SK-N-SH (cell line): ENCODE measurements around the gene TMTC4. TPM values are rescaled to one million over a fixed set of nuclear protein-coding genes. Genes with fewer than 3 reads are reported as not detected.

ENCODE experiments used
- CTCF ChIA-PET: fragments of 300-600, 350-600 bp; formaldehyde crosslinking; extraction: SDS; loops from one replicate; lab custom pipeline; 2021; lab: Yijun Ruan, JAX
- POLR2A ChIA-PET: fragments of 350-600 bp; sonication (Branson Sonifier 250); formaldehyde crosslinking; extraction: SDS; loops from one replicate; lab custom pipeline; 2020; ENCODE audit warnings: antibody characterized with exemption, inconsistent platforms; lab: Yijun Ruan, JAX
- DNase-seq: peaks from one replicate; pipeline ENCODE4 v3.0.0; 2012
- H2AFZ ChIP-seq: fragments of 200-600 bp; sonication (generic); 2 replicates; pipeline ENCODE4 v1.8.1; 2016; ENCODE audit warnings: antibody characterized with exemption, mild to moderate bottlenecking, low read depth
- H3F3A ChIP-seq: fragments of 200-600 bp; sonication (generic); replicated peaks from 2 replicates; pipeline ENCODE3; 2016; ENCODE audit warnings: antibody characterized with exemption, mild to moderate bottlenecking; ENCODE audit not compliant: insufficient read depth
- H3K27ac ChIP-seq, 2 experiments: fragments of 200-500 bp in 1 of 2; fragments of 200-600 bp in 1 of 2; sonication (Bioruptor generic) in 1 of 2; sonication (generic), shearing (Covaris generic) in 1 of 2; 2 replicates each; pipeline versions ENCODE4 v1.5.1 to v1.6.1; 2014 to 2016; ENCODE audit warnings: low read depth in 2 of 2, inconsistent platforms in 1 of 2, low read length in 1 of 2, mild to moderate bottlenecking in 1 of 2, mixed read lengths in 1 of 2
- H3K27me3 ChIP-seq: fragments of 200-600 bp; sonication (generic), shearing (Covaris generic); 2 replicates; pipeline ENCODE4 v1.6.1; 2016; ENCODE audit warnings: mixed run types; ENCODE audit not compliant: insufficient read depth
- H3K36me3 ChIP-seq, 2 experiments: fragments of 200-500 bp in 1 of 2; fragments of 200-600 bp in 1 of 2; sonication (Bioruptor generic) in 1 of 2; sonication (generic) in 1 of 2; replicated peaks in 1 of 2; 2 replicates each; pipeline versions ENCODE3 to v1.5.1; 2014 to 2016; ENCODE audit warnings: low read length in 1 of 2, mild to moderate bottlenecking in 1 of 2; ENCODE audit not compliant: insufficient read depth in 2 of 2, control insufficient read depth in 1 of 2
- H3K4me1 ChIP-seq, 2 experiments: fragments of 200-500 bp in 1 of 2; fragments of 200-600 bp in 1 of 2; sonication (Bioruptor generic) in 1 of 2; sonication (generic), shearing (Covaris generic) in 1 of 2; 2 replicates each; pipeline versions ENCODE4 v1.5.1 to v1.6.1; 2014 to 2016; ENCODE audit warnings: low read depth in 1 of 2, low read length in 1 of 2, mixed run types in 1 of 2; ENCODE audit not compliant: insufficient read depth in 2 of 2, control insufficient read depth in 1 of 2
- H3K4me2 ChIP-seq: fragments of 200-600 bp; sonication (generic), shearing (Covaris generic); 2 replicates; pipeline ENCODE4 v1.6.1; 2017; ENCODE audit warnings: mixed run types
- H3K4me3 ChIP-seq, 2 experiments: fragments of 200-500 bp in 1 of 2; fragments of 200-600 bp in 1 of 2; sonication (Bioruptor generic) in 1 of 2; sonication (generic), shearing (Covaris generic) in 1 of 2; 2 replicates each; pipeline versions ENCODE4 v1.5.1 to v1.8.1; 2014 to 2016; ENCODE audit warnings: low read depth in 2 of 2, inconsistent platforms in 1 of 2, low read length in 1 of 2, mild to moderate bottlenecking in 1 of 2, mixed read lengths in 1 of 2, moderate library complexity in 1 of 2
- H3K79me2 ChIP-seq: fragments of 200-600 bp; sonication (generic); 2 replicates; pipeline ENCODE4 v1.8.1; 2017; ENCODE audit warnings: mild to moderate bottlenecking; ENCODE audit not compliant: insufficient read depth
- H3K9ac ChIP-seq: fragments of 200-600 bp; sonication (generic); 2 replicates; pipeline ENCODE4 v1.6.1; 2017; ENCODE audit warnings: mixed run types
- H3K9me2 ChIP-seq: fragments of 200-600 bp; sonication (generic); 2 replicates; pipeline ENCODE4 v1.6.1; 2017; ENCODE audit warnings: mixed run types
- H3K9me3 ChIP-seq: fragments of 200-600 bp; sonication (generic); 2 replicates; pipeline ENCODE4 v1.6.1; 2017; ENCODE audit warnings: mixed run types, mild to moderate bottlenecking, moderate library complexity
- H4K20me1 ChIP-seq: fragments of 200-600 bp; sonication (generic); 2 replicates; pipeline ENCODE4 v1.6.1; 2017; ENCODE audit warnings: mild to moderate bottlenecking, mixed run types; ENCODE audit not compliant: insufficient read depth
- EP300 ChIP-seq, 2 experiments: IDR thresholded peaks; 2 replicates each; pipeline versions ENCODE4 v1.4.0 to v1.6.1; 2012; ENCODE audit warnings: borderline replicate concordance in 1 of 2, low read depth in 1 of 2, low read length in 1 of 2
- GABPA ChIP-seq: IDR thresholded peaks from 2 replicates; pipeline ENCODE4 v1.4.0; 2012; ENCODE audit warnings: low read depth, mild to moderate bottlenecking
- PBX3 ChIP-seq: IDR thresholded peaks from 2 replicates; pipeline ENCODE4; 2012
- RAD21 ChIP-seq: IDR thresholded peaks from 2 replicates; pipeline ENCODE4 v1.6.1; 2012; ENCODE audit warnings: mild to moderate bottlenecking, low read length
- RXRA ChIP-seq: IDR thresholded peaks from 2 replicates; pipeline ENCODE4 v1.4.0; 2012; ENCODE audit warnings: low read depth, mild to moderate bottlenecking, borderline replicate concordance
- TAF1 ChIP-seq: IDR thresholded peaks from 2 replicates; pipeline ENCODE4 v1.6.1; 2012; ENCODE audit warnings: low read depth, mild to moderate bottlenecking, low read length, moderate library complexity, borderline replicate concordance
- WGBS: methylation state at CpG from one replicate; pipeline ENCODE4 v1.1.6; 2017; ENCODE audit warnings: low lambda C conversion rate; 5-methylcytosine and 5-hydroxymethylcytosine counted together
- polyA plus RNA-seq, 3 experiments: library from polyadenylated mRNA; depleted of rRNA; stranded (reverse); fragments of >200 nt; gene quantifications; 2 replicates each; pipeline ENCODE4 v1.2.3, GENCODE V29; 2012
- TF ChIP-seq, protein P1 (sequence below): fragments of 200-600 bp; sonication (generic); IDR thresholded peaks from 2 replicates; pipeline ENCODE4 v1.6.1; 2017; ENCODE audit warnings: antibody characterized with exemption, mild to moderate bottlenecking, moderate library complexity

TMTC4 gene
- polyA plus RNA-seq, 1 of the 3 experiments (the other 2 are of a cell fraction), result 22.3 TPM

- TF ChIP-seq RXRA, result no peak
- TF ChIP-seq, all 33 proteins: peak for 0
- no peaks in the 10 kb centered on the region for H3K79me2 ChIP-seq
- no peaks in the 10 kb centered on the region for H3K9me3 ChIP-seq
- ChIA-PET POLR2A (no interaction called here), CTCF (interaction anchor here (0.6 to 1.6 kb wide), 3 partner anchors 10 to 51 kb away, joined by 3 to 5 read pairs (median 3); no protein-coding TSS in a partner anchor)
- no peaks in the 10 kb centered on the region for H3K27me3 ChIP-seq
- no peak overlapping the region for H2AFZ ChIP-seq
- H3K4me1 ChIP-seq, result no peaks in the 10 kb centered on the region
- H3K9me2 ChIP-seq, result no peaks in the 10 kb centered on the region
- H3K27ac ChIP-seq, result no peak overlapping the region
- H4K20me1 ChIP-seq, result no peaks in the 10 kb centered on the region
- H3F3A ChIP-seq, result no peaks in the 10 kb centered on the region
- no peak overlapping the region for H3K9ac ChIP-seq
- no peak overlapping the region for H3K4me3 ChIP-seq
- no peak for DNase-seq
- 81% methylated on average over 2 of the region's 2 CpGs for WGBS
- no peaks in the 10 kb centered on the region for H3K36me3 ChIP-seq
- no peak overlapping the region for H3K4me2 ChIP-seq
Observed at GRCh38 chr13:100695509-100695773, 20.8 kb upstream of the TMTC4 start.

- no peaks in the 10 kb centered on the region for H3K9me3 ChIP-seq
- H3K4me3 ChIP-seq, result no peak overlapping the region
- DNase-seq, result peak; percentile 58
- no peaks in the 10 kb centered on the region for H3K4me1 ChIP-seq
- H3F3A ChIP-seq, result no peaks in the 10 kb centered on the region
- H3K27me3 ChIP-seq, result no peaks in the 10 kb centered on the region
- no peak overlapping the region for H3K4me2 ChIP-seq
- no peaks in the 10 kb centered on the region for H3K9me2 ChIP-seq
- no peak overlapping the region for H2AFZ ChIP-seq
- 48% methylated on average over 12 of the region's 12 CpGs for WGBS
- ChIA-PET POLR2A (no interaction called here), CTCF (interaction anchor here (0.6 to 1.6 kb wide), 8 partner anchors 11 to 405 kb away, joined by 3 to 5 read pairs (median 3); no protein-coding TSS in a partner anchor)
- H3K79me2 ChIP-seq, result no peaks in the 10 kb centered on the region
- TF ChIP-seq EP300 (IDR thresholded peaks at IDR 0.05; ENCODE audit: borderline replicate concordance in 1 of 2, low read depth in 1 of 2, low read length in 1 of 2) (no peak), PBX3 (no peak), GABPA (no peak), TAF1 (no peak), RAD21 (peak; percentile 26; the same call in 1 of the 2 replicates)
- TF ChIP-seq, protein P1, sequence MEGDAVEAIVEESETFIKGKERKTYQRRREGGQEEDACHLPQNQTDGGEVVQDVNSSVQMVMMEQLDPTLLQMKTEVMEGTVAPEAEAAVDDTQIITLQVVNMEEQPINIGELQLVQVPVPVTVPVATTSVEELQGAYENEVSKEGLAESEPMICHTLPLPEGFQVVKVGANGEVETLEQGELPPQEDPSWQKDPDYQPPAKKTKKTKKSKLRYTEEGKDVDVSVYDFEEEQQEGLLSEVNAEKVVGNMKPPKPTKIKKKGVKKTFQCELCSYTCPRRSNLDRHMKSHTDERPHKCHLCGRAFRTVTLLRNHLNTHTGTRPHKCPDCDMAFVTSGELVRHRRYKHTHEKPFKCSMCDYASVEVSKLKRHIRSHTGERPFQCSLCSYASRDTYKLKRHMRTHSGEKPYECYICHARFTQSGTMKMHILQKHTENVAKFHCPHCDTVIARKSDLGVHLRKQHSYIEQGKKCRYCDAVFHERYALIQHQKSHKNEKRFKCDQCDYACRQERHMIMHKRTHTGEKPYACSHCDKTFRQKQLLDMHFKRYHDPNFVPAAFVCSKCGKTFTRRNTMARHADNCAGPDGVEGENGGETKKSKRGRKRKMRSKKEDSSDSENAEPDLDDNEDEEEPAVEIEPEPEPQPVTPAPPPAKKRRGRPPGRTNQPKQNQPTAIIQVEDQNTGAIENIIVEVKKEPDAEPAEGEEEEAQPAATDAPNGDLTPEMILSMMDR, result peak; percentile 50
- H3K36me3 ChIP-seq, result no peaks in the 10 kb centered on the region
- no peaks in the 10 kb centered on the region for H4K20me1 ChIP-seq
- no peak overlapping the region for H3K9ac ChIP-seq
- H3K27ac ChIP-seq, result no peak overlapping the region
Observed at GRCh38 chr13:100694722-100695508, 20.3 kb upstream of the TMTC4 start.
